Measurements from ENCODE around the gene TTC28. TPM values are rescaled to one million over a fixed set of nuclear protein-coding genes. Genes with fewer than 3 reads are reported as not detected.

Gene TTC28
- total and polyA plus RNA-seq, 10 of the 15 experiments (the other 5 are each of a cell fraction or from before 2014, with no cell fraction given), result 0.15 to 8.4 (median 1.4) TPM

DNA sequence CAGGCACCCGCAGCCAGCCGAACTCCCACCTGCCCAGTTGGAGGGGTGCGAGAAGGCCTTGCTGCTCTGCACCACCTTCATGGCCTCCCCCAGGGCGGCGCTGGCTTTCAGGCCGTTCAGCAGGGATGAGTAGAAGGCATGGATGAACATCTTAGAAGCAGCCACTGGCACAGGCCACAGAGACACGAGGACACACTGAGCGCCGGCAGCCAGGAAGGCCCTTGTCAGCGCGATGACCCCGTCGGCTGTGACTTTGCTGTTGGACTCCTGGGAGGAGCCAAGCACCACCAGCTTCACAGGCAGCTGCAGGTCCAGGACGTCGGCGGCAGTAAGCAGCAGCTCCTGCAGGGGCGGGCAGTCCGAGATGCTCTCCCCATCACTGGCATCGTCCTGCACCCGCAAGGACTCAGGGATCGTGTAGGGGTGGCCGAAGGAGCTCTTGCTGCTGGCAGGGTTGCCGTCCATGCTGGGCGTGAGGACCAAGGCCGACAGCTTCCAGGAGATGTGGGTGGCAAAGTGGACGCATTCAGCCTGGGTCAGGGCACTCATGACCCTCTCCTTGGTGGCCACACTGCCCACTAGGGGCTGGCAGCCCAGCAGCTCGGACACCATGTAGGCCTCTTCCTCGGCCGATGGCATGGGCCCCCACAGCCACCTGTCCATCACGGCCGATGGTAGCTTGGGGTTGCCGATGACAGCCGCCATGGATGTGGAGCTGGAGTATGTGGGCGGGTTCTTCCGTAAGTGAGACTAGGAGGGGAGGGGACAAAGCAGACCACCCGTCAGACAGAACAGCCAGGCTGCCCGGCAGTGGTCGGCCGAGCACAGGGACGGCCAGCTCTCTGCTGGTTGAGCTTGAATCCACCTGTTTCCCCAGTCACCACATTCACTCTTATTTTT, 680.9 kb downstream of the TTC28 start:
- ChIA-PET CTCF (interaction anchor here (1.1 to 1.6 kb wide), 3 partner anchors 31 to 121 kb away, joined by 3 to 4 read pairs (median 4); no protein-coding TSS in a partner anchor), RAD21 (ENCODE audit: unreplicated experiment) (no interaction called here), SMC1A (ENCODE audit: uncharacterized antibody, unreplicated experiment) (interaction anchor here (0.7 kb wide), 1 partner anchor 40 kb away, joined by 3 read pairs; no protein-coding TSS in a partner anchor), POLR2A (no interaction called here)
- H3K9ac ChIP-seq (ENCODE audit: control insufficient read depth, insufficient read depth, low read length), result no peak overlapping the region
- in situ Hi-C loops (cut with MboI) (no loop called here), intact Hi-C loops (cut with micrococcal nuclease; ENCODE audit: unreplicated experiment) (no loop called here)
- H3K4me2 ChIP-seq (ENCODE audit: control insufficient read depth, insufficient read depth), result no peak overlapping the region
- H3K79me2 ChIP-seq (ENCODE audit: control insufficient read depth, insufficient read depth, low read length), result no peaks in the 10 kb centered on the region
- no peaks in the 10 kb centered on the region for H4K20me1 ChIP-seq (ENCODE audit: control insufficient read depth, insufficient read depth)
- H3K4me3 ChIP-seq, result no peak overlapping the region
- no peak overlapping the region for H3K27ac ChIP-seq (ENCODE audit: control insufficient read depth, insufficient read depth)
- no peak for ATAC-seq
- no peaks in the 10 kb centered on the region for H3K36me3 ChIP-seq (ENCODE audit: control insufficient read depth in 2 of 2, insufficient read depth in 2 of 2, low read length in 1 of 2)
- H2AFZ ChIP-seq (ENCODE audit: control insufficient read depth, low read depth, low read length), result no peak overlapping the region
- H3K4me1 ChIP-seq (ENCODE audit: control insufficient read depth, insufficient read depth, low read length), result no peaks in the 10 kb centered on the region
- no TSS peak for BruUV-seq (replicated peaks)
- TF ChIP-seq NR2C2 (IDR thresholded peaks at IDR 0.05; ENCODE audit: borderline replicate concordance, control insufficient read depth, insufficient read length, low read depth) (no peak), CBFB (IDR thresholded peaks at IDR 0.05; ENCODE audit: low read depth) (no peak), MXI1 (IDR thresholded peaks at IDR 0.05; ENCODE audit: low read depth, low read length) (no peak), GATAD2B (conservative IDR thresholded peaks at IDR 0.05; ENCODE audit: low read depth) (no peak), PAX8 (IDR thresholded peaks at IDR 0.05) (no peak), SMC3 (IDR thresholded peaks at IDR 0.05; ENCODE audit: borderline replicate concordance, low read length) (no peak), ZSCAN29 (IDR thresholded peaks at IDR 0.05) (no peak)
- TF ChIP-seq, protein P1, sequence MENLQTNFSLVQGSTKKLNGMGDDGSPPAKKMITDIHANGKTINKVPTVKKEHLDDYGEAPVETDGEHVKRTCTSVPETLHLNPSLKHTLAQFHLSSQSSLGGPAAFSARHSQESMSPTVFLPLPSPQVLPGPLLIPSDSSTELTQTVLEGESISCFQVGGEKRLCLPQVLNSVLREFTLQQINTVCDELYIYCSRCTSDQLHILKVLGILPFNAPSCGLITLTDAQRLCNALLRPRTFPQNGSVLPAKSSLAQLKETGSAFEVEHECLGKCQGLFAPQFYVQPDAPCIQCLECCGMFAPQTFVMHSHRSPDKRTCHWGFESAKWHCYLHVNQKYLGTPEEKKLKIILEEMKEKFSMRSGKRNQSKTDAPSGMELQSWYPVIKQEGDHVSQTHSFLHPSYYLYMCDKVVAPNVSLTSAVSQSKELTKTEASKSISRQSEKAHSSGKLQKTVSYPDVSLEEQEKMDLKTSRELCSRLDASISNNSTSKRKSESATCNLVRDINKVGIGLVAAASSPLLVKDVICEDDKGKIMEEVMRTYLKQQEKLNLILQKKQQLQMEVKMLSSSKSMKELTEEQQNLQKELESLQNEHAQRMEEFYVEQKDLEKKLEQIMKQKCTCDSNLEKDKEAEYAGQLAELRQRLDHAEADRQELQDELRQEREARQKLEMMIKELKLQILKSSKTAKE (IDR thresholded peaks at IDR 0.05; ENCODE audit: low read depth, poor library complexity, severe bottlenecking), result no peak
- TF ChIP-seq, protein P2, sequence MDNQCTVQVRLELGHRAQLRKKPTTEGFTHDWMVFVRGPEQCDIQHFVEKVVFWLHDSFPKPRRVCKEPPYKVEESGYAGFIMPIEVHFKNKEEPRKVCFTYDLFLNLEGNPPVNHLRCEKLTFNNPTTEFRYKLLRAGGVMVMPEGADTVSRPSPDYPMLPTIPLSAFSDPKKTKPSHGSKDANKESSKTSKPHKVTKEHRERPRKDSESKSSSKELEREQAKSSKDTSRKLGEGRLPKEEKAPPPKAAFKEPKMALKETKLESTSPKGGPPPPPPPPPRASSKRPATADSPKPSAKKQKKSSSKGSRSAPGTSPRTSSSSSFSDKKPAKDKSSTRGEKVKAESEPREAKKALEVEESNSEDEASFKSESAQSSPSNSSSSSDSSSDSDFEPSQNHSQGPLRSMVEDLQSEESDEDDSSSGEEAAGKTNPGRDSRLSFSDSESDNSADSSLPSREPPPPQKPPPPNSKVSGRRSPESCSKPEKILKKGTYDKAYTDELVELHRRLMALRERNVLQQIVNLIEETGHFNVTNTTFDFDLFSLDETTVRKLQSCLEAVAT (IDR thresholded peaks at IDR 0.05), result no peak
- no peak for DNase-seq (ENCODE audit: low read depth, low spot score)
- H3K9me3 ChIP-seq (replicated peaks; ENCODE audit: control insufficient read depth, insufficient read depth, low read length), result no peaks in the 10 kb centered on the region
- WGBS (ENCODE audit: insufficient coverage, insufficient replicate concordance, low lambda C conversion rate, missing lambda C conversion rate), result 74% methylated on average over 39 of the region's 40 CpGs
- no peak for FAIRE-seq
- H3K27me3 ChIP-seq (replicated peaks in 1 of 2; ENCODE audit: control insufficient read depth in 2 of 2, insufficient read depth in 2 of 2, low read length in 1 of 2), result no peaks in the 10 kb centered on the region

Measured in GM12878 (cell line).